ENCODE results near the gene PHLPP1. TPM values are rescaled to one million over a fixed set of nuclear protein-coding genes. Genes with fewer than 3 reads are reported as not detected.

Gene PHLPP1
- total and polyA plus RNA-seq, 2 of the 13 experiments (the other 11 are each of a cell fraction or from before 2014, with no cell fraction given), result 9.8 to 18.5 TPM

DNA sequence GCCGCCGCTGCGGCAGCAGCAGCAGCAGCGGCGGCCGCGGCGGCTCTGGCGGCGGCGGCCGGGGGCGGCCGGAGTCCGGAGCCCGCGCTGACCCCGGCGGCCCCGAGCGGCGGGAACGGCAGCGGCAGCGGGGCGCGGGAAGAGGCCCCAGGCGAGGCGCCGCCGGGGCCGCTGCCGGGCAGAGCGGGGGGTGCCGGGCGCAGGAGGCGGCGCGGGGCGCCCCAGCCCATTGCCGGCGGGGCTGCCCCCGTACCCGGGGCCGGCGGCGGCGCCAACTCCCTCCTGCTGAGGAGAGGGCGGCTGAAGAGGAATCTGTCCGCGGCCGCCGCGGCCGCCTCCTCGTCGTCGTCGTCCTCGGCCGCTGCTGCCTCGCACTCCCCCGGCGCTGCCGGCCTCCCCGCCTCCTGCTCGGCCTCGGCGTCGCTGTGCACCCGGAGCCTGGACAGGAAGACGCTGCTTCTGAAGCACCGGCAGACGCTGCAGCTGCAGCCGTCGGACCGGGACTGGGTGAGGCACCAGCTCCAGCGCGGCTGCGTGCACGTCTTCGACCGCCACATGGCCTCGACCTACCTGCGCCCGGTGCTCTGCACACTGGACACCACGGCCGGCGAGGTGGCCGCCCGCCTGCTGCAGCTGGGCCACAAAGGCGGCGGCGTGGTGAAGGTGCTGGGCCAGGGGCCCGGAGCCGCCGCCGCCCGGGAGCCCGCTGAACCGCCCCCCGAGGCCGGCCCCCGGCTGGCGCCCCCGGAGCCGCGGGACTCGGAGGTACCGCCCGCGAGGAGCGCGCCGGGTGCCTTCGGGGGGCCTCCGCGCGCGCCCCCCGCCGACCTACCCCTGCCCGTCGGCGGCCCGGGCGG is 646 bp downstream of the PHLPP1 start (continued):
- TF ChIP-seq, protein P1, sequence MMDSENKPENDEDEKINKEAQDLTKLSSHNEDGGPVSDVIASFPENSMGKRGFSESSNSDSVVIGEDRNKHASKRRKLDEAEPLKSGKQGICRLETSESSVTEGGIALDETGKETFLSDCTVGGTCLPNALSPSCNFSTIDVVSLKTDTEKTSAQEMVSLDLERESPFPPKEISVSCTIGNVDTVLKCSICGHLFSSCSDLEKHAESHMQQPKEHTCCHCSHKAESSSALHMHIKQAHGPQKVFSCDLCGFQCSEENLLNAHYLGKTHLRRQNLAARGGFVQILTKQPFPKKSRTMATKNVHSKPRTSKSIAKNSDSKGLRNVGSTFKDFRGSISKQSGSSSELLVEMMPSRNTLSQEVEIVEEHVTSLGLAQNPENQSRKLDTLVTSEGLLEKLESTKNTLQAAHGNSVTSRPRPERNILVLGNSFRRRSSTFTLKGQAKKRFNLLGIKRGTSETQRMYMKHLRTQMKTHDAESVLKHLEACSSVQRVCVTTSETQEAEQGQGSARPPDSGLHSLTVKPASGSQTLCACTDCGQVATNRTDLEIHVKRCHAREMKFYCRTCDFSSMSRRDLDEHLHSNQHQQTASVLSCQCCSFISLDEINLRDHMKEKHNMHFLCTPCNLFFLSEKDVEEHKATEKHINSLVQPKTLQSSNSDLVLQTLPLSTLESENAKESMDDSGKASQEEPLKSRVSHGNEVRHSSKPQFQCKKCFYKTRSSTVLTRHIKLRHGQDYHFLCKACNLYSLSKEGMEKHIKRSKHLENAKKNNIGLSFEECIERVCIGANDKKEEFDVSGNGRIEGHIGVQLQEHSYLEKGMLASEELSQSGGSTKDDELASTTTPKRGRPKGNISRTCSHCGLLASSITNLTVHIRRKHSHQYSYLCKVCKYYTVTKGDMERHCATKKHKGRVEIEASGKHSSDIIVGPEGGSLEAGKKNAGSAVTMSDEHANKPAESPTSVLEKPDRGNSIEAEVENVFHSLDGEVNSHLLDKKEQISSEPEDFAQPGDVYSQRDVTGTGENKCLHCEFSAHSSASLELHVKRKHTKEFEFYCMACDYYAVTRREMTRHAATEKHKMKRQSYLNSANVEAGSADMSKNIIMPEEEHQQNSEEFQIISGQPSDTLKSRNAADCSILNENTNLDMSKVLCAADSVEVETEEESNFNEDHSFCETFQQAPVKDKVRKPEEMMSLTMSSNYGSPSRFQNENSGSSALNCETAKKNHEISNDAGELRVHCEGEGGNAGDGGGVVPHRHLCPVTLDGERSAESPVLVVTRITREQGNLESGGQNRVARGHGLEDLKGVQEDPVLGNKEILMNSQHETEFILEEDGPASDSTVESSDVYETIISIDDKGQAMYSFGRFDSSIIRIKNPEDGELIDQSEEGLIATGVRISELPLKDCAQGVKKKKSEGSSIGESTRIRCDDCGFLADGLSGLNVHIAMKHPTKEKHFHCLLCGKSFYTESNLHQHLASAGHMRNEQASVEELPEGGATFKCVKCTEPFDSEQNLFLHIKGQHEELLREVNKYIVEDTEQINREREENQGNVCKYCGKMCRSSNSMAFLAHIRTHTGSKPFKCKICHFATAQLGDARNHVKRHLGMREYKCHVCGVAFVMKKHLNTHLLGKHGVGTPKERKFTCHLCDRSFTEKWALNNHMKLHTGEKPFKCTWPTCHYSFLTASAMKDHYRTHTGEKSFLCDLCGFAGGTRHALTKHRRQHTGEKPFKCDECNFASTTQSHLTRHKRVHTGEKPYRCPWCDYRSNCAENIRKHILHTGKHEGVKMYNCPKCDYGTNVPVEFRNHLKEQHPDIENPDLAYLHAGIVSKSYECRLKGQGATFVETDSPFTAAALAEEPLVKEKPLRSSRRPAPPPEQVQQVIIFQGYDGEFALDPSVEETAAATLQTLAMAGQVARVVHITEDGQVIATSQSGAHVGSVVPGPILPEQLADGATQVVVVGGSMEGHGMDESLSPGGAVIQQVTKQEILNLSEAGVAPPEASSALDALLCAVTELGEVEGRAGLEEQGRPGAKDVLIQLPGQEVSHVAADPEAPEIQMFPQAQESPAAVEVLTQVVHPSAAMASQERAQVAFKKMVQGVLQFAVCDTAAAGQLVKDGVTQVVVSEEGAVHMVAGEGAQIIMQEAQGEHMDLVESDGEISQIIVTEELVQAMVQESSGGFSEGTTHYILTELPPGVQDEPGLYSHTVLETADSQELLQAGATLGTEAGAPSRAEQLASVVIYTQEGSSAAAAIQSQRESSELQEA (CRISPR knock-in tag; IDR thresholded peaks at IDR 0.05; ENCODE audit: not compliant biosample characterization), result no peak
- TF ChIP-seq NR2F1 (CRISPR knock-in tag; IDR thresholded peaks at IDR 0.05) (no peak), ZNF839 (CRISPR knock-in tag; IDR thresholded peaks at IDR 0.05; ENCODE audit: borderline replicate concordance) (no peak), ZNF136 (CRISPR knock-in tag; IDR thresholded peaks at IDR 0.05; ENCODE audit: low read depth) (no peak), ZNF772 (CRISPR knock-in tag; IDR thresholded peaks at IDR 0.05) (0 out of 2 replicates have a peak, but pooled peaks have one; percentile 28)
- TF ChIP-seq, protein P2, sequence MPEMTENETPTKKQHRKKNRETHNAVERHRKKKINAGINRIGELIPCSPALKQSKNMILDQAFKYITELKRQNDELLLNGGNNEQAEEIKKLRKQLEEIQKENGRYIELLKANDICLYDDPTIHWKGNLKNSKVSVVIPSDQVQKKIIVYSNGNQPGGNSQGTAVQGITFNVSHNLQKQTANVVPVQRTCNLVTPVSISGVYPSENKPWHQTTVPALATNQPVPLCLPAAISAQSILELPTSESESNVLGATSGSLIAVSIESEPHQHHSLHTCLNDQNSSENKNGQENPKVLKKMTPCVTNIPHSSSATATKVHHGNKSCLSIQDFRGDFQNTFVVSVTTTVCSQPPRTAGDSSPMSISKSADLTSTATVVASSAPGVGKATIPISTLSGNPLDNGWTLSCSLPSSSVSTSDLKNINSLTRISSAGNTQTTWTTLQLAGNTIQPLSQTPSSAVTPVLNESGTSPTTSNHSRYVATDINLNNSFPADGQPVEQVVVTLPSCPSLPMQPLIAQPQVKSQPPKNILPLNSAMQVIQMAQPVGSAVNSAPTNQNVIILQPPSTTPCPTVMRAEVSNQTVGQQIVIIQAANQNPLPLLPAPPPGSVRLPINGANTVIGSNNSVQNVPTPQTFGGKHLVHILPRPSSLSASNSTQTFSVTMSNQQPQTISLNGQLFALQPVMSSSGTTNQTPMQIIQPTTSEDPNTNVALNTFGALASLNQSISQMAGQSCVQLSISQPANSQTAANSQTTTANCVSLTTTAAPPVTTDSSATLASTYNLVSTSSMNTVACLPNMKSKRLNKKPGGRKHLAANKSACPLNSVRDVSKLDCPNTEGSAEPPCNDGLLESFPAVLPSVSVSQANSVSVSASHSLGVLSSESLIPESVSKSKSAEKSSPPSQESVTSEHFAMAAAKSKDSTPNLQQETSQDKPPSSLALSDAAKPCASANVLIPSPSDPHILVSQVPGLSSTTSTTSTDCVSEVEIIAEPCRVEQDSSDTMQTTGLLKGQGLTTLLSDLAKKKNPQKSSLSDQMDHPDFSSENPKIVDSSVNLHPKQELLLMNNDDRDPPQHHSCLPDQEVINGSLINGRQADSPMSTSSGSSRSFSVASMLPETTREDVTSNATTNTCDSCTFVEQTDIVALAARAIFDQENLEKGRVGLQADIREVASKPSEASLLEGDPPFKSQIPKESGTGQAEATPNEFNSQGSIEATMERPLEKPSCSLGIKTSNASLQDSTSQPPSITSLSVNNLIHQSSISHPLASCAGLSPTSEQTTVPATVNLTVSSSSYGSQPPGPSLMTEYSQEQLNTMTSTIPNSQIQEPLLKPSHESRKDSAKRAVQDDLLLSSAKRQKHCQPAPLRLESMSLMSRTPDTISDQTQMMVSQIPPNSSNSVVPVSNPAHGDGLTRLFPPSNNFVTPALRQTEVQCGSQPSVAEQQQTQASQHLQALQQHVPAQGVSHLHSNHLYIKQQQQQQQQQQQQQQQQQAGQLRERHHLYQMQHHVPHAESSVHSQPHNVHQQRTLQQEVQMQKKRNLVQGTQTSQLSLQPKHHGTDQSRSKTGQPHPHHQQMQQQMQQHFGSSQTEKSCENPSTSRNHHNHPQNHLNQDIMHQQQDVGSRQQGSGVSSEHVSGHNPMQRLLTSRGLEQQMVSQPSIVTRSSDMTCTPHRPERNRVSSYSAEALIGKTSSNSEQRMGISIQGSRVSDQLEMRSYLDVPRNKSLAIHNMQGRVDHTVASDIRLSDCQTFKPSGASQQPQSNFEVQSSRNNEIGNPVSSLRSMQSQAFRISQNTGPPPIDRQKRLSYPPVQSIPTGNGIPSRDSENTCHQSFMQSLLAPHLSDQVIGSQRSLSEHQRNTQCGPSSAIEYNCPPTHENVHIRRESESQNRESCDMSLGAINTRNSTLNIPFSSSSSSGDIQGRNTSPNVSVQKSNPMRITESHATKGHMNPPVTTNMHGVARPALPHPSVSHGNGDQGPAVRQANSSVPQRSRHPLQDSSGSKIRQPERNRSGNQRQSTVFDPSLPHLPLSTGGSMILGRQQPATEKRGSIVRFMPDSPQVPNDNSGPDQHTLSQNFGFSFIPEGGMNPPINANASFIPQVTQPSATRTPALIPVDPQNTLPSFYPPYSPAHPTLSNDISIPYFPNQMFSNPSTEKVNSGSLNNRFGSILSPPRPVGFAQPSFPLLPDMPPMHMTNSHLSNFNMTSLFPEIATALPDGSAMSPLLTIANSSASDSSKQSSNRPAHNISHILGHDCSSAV (CRISPR knock-in tag; IDR thresholded peaks at IDR 0.05; ENCODE audit: borderline replicate concordance), result no peak
- TF ChIP-seq, protein P3, sequence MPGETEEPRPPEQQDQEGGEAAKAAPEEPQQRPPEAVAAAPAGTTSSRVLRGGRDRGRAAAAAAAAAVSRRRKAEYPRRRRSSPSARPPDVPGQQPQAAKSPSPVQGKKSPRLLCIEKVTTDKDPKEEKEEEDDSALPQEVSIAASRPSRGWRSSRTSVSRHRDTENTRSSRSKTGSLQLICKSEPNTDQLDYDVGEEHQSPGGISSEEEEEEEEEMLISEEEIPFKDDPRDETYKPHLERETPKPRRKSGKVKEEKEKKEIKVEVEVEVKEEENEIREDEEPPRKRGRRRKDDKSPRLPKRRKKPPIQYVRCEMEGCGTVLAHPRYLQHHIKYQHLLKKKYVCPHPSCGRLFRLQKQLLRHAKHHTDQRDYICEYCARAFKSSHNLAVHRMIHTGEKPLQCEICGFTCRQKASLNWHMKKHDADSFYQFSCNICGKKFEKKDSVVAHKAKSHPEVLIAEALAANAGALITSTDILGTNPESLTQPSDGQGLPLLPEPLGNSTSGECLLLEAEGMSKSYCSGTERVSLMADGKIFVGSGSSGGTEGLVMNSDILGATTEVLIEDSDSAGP (CRISPR knock-in tag; IDR thresholded peaks at IDR 0.05; ENCODE audit: borderline replicate concordance), result 0 out of 2 replicates have a peak, but pooled peaks have one; percentile 26
